GM18502 (cell line): ENCODE data around the gene CD247.

Experiments
- ATAC-seq: cut with Tn5 transposase; IDR thresholded peaks from one replicate; pipeline ENCODE4 v1.9.1; 2021; ENCODE audit warnings: mild to moderate bottlenecking; ENCODE audit not compliant: unreplicated experiment, poor library complexity

CD247 gene

GRCh38 chr1:167423684-167424619, 94.4 kb downstream of the CD247 start:
- no peak for ATAC-seq

GRCh38 chr1:167420510-167420909, 97.8 kb downstream of the CD247 start:
- ATAC-seq: no peak

- no peak for ATAC-seq
Observed at GRCh38 chr1:167419245-167419644, 99.1 kb downstream of the CD247 start.

DNA sequence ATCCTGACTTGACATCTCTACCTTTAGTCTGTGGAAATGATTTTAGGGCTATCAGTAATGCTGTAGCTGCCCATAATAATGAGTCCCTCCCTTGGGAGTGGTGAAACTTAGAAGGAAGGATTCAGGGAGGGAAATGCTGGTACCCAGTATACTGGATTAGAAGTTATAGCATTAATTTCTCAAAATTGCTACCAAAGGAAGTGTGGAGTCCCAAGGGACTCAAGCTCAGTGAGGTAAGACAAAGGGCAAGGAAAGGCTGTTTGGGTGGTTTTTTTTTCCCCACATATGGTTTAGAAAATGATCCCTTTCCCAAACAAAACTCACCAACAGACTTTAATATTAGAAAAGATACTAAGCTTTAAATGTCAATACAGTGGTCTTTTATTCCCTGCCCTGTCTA, 99.9 kb downstream of the CD247 start:
- no peak for ATAC-seq

DNA sequence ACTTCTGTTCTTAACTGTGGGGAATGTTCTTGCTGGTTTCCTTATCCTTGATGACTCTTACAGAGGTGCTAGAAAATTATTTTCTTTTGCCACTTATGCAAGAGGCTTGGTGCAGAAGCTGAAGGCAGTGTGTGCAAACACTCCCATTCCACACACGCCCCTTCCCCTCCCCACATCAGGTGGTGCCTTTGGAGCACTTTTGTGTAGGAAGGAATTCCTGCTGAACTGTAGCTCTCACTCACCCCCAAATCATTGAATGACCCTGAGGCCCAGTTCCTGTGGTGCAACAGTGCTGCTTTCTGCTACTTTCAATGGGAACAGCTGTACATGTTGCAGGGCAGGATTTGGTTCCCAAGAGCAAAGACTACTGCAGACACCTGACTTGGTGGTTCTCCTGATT, 101.8 kb downstream of the CD247 start:
- no peak for ATAC-seq

DNA sequence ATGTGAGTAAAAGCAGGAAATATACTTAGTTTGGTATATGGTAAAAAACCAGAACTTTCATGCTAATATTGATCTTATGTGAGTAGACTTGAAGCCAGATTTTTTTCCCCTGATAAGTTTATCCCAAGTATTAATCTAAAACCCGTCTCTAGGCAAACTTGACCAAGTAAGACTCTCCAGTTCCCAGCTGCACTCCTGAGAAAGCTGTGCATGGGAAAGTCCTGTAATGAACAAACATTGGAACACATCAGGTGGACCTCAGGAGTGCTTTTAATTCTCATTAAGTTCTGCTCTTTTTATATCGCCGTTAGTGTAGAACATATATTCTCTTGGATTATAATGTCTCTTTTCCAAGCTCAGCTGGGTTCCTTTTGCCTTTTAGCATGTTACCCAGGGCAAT, 105.0 kb downstream of the CD247 start:
- no peak for ATAC-seq

DNA sequence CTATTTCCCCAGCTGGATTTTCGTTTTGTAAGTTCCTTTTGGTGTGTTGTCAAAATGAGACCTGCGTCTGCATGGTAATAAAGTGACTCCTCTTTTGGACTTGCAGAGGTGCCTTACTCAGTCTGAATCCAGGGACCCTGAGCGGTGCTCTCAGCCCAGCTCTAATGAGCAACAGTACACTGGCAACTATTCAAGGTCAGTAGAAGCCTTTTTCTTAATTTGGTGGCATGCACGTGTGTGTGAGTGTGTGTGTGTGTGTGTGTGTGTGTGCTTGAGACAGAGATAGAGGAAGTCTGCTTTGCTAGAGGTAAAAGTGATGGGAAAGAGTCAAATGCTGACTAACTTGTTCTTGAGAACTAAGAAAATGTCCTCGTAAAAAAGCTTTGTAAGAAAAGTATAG, 105.4 kb downstream of the CD247 start:
- ATAC-seq: no peak

GRCh38 chr1:167412072-167412471, 106.3 kb downstream of the CD247 start:
- ATAC-seq: no peak

GRCh38 chr1:167409183-167409582, 109.1 kb downstream of the CD247 start:
- ATAC-seq: no peak

DNA sequence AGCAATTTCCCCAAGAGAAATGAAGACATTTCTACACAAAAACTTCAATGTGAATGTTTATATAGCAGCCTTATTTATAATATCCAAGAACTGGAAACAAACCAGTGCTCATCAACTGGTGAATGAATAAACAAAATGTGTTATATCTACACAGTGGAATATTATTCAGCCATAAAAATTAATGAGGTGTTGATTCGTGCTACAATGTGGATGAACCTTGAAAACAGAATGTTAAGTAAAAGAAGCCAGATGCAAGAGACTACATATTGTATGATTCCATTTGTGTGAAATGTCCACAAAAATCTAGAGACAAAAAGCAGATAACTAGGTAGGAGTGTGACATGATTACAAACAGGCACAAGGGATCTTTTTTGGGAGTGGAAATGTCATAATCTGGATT, 110.0 kb downstream of the CD247 start:
- no peak for ATAC-seq

GRCh38 chr1:167404908-167405307, 113.4 kb downstream of the CD247 start:
- no peak for ATAC-seq

- ATAC-seq: no peak
Observed at GRCh38 chr1:167404161-167404888, 114.0 kb downstream of the CD247 start.

DNA sequence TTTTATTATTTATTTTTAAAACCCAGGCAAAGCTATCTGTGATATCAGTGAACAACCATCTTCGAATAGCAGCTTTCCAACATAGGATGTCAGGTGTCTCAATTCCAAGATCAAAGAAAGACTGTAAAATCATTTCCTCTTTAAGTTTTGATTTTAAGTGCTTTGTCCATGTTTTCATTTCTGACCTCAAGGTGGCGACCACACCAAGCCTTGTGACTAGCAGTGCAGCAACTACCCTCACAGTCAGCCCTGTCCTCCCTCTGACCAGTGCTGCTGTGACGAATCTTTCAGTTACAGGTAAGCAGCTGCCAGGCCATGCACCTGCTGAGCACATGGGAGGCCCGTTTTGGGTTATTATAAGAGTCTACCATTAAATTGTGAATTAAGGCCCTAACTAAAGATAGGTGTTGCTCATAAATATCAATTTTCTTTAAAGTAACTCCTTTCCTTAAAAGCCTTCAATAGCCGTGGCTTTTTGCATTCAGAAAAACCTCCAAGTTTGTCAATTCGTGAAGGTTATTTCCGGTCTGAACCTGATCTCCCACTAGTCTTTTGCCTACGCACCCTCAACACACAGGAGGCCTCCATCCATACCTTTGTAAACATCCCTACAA, 117.0 kb downstream of the CD247 start:
- ATAC-seq: no peak

DNA sequence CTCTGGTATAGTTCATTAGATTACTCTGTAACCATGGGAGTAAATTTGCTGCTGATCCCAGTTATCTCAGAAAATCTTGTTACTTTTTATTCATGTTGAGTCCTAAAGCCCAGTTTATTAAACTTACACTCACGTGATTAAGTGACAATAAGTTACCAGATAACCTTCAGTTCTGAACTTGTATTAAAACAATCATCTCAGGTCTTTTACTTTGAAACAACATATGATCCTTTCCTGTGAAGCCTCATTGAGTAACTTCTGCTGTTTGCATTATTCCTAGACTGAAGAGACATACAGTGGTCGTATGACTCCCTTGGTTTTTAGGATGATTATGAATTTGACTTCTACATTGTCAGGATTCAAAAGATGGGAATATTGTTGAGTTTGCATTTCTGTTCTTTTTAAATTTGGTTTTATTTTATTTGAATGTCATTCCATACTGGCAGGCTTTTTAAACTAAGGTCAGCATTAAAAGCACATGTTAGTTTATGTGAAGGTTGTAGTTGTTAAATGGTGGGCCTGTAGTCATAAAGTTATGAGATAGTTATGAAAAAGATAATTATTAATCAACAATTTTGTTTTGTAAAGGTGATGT, 117.9 kb downstream of the CD247 start:
- ATAC-seq: no peak

DNA sequence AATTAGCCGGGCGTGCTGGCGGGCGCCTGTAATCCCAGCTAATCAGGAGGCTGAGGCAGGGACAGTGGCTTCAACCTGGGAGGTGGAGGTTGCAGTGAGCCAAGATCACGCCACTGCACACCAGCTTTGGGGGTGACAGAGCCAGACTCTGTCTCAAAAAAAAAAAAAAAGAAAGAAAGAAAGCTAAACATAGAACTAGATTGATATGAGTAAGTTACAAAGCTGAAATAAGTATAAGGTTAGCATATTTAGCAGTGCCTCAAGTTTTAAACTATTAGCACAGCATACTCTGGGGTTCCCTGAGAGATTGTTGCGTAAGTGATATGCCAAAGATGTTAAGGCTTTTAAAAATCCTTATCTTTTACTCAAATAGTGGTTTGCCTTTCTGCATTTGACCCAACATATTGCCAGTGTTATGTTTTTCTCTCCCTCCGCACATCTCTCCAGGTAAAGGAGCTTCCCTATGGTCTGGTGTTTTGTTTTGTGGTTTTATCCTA, 126.1 kb downstream of the CD247 start:
- ATAC-seq: no peak

GRCh38 chr1:167388976-167389375, 129.4 kb downstream of the CD247 start:
- no peak for ATAC-seq

DNA sequence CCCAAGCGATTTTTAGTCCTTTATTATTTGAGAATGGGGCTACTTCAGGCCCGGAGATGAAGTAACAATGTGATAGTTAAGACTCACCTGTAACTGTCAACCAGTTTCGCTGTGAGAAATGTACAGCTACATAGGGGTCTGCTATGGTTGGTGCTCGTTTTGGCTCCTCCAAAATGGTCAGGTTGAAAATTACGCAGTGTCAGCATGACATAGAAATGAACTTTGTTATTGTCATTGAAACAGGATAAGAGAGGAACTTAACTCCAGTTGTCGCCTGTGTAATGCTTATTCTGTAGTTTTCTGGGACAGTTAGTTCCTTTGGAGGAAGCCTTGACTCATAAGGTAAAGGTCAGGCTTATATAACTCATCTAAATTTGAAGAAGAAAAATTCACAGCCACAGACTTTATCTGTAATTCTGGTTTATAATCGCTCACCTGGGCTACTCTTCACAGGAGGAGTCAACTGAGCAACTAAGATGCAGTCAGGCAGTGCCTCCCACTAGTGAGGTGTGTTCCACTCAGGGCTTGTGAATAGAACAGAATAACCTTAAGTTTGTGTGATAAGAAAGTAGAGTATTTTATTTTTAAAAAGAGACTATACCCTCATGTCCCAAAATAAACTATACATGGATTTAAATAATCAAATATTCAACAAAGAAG, 130.9 kb downstream of the CD247 start:
- no peak for ATAC-seq
